Erythroblast (primary cell): ENCODE results near the gene SOCS6.

ENCODE experiments used
- GATA1 ChIP-seq: IDR thresholded peaks from 2 replicates; pipeline ENCODE4 v1.6.1; 2011; ENCODE audit warnings: low read depth, mild to moderate bottlenecking, control low read depth, low read length, moderate library complexity
- POLR2A ChIP-seq: IDR thresholded peaks from 2 replicates; pipeline ENCODE4 v1.6.1; 2011; ENCODE audit warnings: mild to moderate bottlenecking, low read length

DNA sequence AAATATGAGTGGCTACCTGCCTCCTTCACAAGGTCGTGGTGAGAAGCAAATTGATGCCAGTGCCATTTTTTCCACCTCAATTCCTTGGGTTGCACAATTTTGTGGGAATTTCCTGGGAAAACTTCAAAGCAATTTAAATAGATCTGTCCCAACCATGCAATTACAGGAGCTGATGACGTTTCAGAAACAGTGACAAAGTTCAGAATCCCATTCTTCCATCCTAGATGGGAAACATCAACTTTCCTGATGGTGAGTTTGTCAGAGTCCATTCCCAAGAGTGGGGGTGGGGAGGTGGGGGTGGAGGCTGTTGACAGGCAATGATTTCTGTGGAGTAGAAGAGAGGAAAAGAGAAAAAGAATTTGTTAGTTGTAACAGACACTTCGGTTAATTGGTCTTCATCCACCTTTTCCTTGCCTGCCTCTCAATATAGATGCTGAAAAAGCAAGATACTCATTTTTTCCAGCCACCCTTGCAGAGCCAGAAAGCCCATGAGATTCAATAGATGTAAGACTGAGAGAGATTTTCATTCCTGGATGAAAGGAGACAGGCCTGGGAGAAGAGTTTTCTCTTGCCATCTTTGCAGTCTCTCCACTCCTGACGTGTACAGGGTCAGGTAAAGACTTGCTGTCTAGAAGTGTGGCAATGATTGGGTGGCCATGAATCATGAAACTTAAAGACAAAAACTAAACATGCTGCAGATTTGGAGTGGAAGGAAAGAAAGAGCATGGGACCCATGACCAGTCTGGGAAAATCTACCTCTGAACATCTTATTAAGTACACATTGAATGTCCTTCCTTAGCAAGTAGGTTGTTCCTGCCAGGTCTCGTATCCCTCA lies 47.3 kb downstream of the SOCS6 start:
- no peak for TF ChIP-seq POLR2A
- TF ChIP-seq GATA1: no peak
